Ascending aorta (tissue), 2 donors: Measurements from ENCODE around the gene HMX3. TPM values are rescaled to one million over a fixed set of nuclear protein-coding genes. Genes with fewer than 3 reads are reported as not detected.

Experiments
- DNase-seq, 2 donors: peaks; one replicate each; pipeline ENCODE4 v3.0.0-alpha.2; 2019; ENCODE audit warnings: low spot score in 2 of 2
- H3K27ac ChIP-seq, 2 donors: fragments of 200-600 bp; sonication (generic); one replicate each; pipeline ENCODE4 v1.5.1; 2016 to 2017; ENCODE audit warnings: mild to moderate bottlenecking in 1 of 2
- H3K27me3 ChIP-seq: fragments of 200-600 bp; sonication (generic); one replicate; pipeline ENCODE4 v1.5.1; 2017
- H3K36me3 ChIP-seq, 2 donors: fragments of 200-600 bp; sonication (generic); one replicate each; pipeline ENCODE4 v1.5.1; 2016
- H3K4me1 ChIP-seq, 2 donors: fragments of 200-600 bp; sonication (generic); one replicate each; pipeline ENCODE4 v1.5.1; 2016 to 2017; ENCODE audit warnings: mild to moderate bottlenecking in 1 of 2
- H3K4me3 ChIP-seq, 2 donors: fragments of 200-600 bp; sonication (generic); one replicate each; pipeline ENCODE4 v1.5.1; 2016 to 2017; ENCODE audit warnings: mild to moderate bottlenecking in 1 of 2
- H3K9me3 ChIP-seq, 2 donors: fragments of 200-600 bp; sonication (generic); one replicate each; pipeline ENCODE4 v1.5.1; 2016
- intact Hi-C: fragments of 100-400 bp; cut with DNase I; formaldehyde crosslinking; loops from one replicate; pipeline ENCODE4 v1.15.1; 2023
- total RNA-seq: library from RNA; depleted of rRNA; stranded (reverse); fragments of >200 nt; gene quantifications from one replicate; pipeline ENCODE4 v1.1.0, GENCODE V29; 2016
- TF ChIP-seq, protein P1 (sequence below), 3 experiments: fragments of 200-600 bp in 2 of 3; fragments of 450-650 bp in 1 of 3; sonication (generic) in 2 of 3; IDR thresholded peaks; one replicate each; pipeline ENCODE4 v1.5.1; 2016 to 2019; ENCODE audit warnings: antibody characterized with exemption in 3 of 3, mild to moderate bottlenecking in 1 of 3, moderate library complexity in 1 of 3

Gene HMX3
- total RNA-seq, result not detected

GRCh38 chr10:123135415-123136141, at the start of gene HMX3:
Gene HMX3, plus strand, starts transcription at chr10:123135970. Its CDS starts 81 bp downstream, at chr10:123136051.
- Histone ChIP-seq H3K36me3 (no peaks in the 10 kb centered on the region), H3K4me1 (peaks cover 15 to 36% of the 10 kb centered on the region in 2 donors), H3K27ac (no peak within 1 kb of the TSS), H3K4me3 (peak within 1 kb of the TSS; percentile 40 to 54), H3K27me3 (peaks cover 62% of the 10 kb centered on the region), H3K9me3 (no peaks in the 10 kb centered on the region)
- TF ChIP-seq, protein P1, sequence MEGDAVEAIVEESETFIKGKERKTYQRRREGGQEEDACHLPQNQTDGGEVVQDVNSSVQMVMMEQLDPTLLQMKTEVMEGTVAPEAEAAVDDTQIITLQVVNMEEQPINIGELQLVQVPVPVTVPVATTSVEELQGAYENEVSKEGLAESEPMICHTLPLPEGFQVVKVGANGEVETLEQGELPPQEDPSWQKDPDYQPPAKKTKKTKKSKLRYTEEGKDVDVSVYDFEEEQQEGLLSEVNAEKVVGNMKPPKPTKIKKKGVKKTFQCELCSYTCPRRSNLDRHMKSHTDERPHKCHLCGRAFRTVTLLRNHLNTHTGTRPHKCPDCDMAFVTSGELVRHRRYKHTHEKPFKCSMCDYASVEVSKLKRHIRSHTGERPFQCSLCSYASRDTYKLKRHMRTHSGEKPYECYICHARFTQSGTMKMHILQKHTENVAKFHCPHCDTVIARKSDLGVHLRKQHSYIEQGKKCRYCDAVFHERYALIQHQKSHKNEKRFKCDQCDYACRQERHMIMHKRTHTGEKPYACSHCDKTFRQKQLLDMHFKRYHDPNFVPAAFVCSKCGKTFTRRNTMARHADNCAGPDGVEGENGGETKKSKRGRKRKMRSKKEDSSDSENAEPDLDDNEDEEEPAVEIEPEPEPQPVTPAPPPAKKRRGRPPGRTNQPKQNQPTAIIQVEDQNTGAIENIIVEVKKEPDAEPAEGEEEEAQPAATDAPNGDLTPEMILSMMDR (IDR thresholded peaks at IDR 0.05), result no peak
- DNase-seq, result no peak
- intact Hi-C loops, result loop anchor here (2.0 kb wide), 1 partner anchor 19 kb away; the partner anchor contains the start of gene BUB3

DNA sequence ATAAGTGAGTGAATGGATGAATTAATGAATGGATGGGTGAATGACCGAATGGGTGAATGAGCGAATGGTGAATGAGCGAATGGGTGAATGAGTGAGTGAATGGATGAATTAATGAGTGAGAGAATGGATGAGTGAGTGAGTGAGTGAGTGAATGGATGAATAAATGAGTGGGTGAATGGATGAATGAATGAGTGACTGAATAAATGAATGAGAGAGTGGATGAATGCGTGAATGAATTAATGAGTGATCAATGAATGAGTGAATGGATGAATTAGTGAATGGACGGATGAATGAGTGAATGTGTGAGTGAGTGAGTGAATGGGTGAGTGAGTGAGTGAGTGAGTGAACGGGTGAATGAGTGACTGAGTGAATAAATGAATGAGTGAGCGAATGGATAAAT, 49.5 kb upstream of the HMX3 start:
- no peak for DNase-seq
- no peaks in the 10 kb centered on the region for H3K27me3 ChIP-seq
- no peaks in the 10 kb centered on the region for H3K4me1 ChIP-seq
- H3K4me3 ChIP-seq, result no peak overlapping the region
- intact Hi-C loops, result no loop called here
- H3K36me3 ChIP-seq, result no peaks in the 10 kb centered on the region
- H3K27ac ChIP-seq, result no peak overlapping the region
- TF ChIP-seq, protein P1 (IDR thresholded peaks at IDR 0.05), result no peak
- H3K9me3 ChIP-seq, result no peaks in the 10 kb centered on the region

GRCh38 chr10:123087348-123087747, 48.4 kb upstream of the HMX3 start:
- TF ChIP-seq, protein P1 (IDR thresholded peaks at IDR 0.05), result no peak
- Histone ChIP-seq H3K27me3 (no peaks in the 10 kb centered on the region), H3K4me1 (no peaks in the 10 kb centered on the region), H3K27ac (no peak overlapping the region), H3K9me3 (no peaks in the 10 kb centered on the region), H3K4me3 (no peak overlapping the region), H3K36me3 (no peaks in the 10 kb centered on the region)
- intact Hi-C loops, result no loop called here
- no peak for DNase-seq

- Histone ChIP-seq H3K36me3 (no peaks in the 10 kb centered on the region), H3K27ac (no peak overlapping the region), H3K4me3 (no peak overlapping the region), H3K9me3 (no peaks in the 10 kb centered on the region), H3K27me3 (no peaks in the 10 kb centered on the region), H3K4me1 (no peaks in the 10 kb centered on the region)
- intact Hi-C loops, result no loop called here
- TF ChIP-seq, protein P1 (IDR thresholded peaks at IDR 0.05), result no peak
- no peak for DNase-seq
Measured at GRCh38 chr10:123087786-123088185, 48.0 kb upstream of the HMX3 start.

- Histone ChIP-seq H3K36me3 (no peaks in the 10 kb centered on the region), H3K27me3 (no peaks in the 10 kb centered on the region), H3K4me3 (no peak overlapping the region), H3K4me1 (no peaks in the 10 kb centered on the region), H3K27ac (no peak overlapping the region), H3K9me3 (no peaks in the 10 kb centered on the region)
- DNase-seq, result no peak
- intact Hi-C loops, result no loop called here
- TF ChIP-seq, protein P1 (IDR thresholded peaks at IDR 0.05), result no peak
Measured at GRCh38 chr10:123092635-123093414, 42.9 kb upstream of the HMX3 start.
